SK-N-SH treated with all-trans-retinoic acid at 6 μM for 48 hours (cell line): ENCODE results near the gene ENO4.

Experiments used
- BACH2 ChIP-seq: fragments of 250-450 bp; sonication (Bioruptor Pico); IDR thresholded peaks from 2 replicates; pipeline ENCODE4 v1.9.0; 2021; ENCODE audit warnings: mild to moderate bottlenecking, borderline replicate concordance
- ESRRG ChIP-seq: fragments of 250-450 bp; sonication (Bioruptor Pico); IDR thresholded peaks from 2 replicates; pipeline ENCODE4 v1.6.1; 2021; ENCODE audit warnings: mild to moderate bottlenecking
- ZC3H10 ChIP-seq: fragments of 250-450 bp; sonication (Bioruptor Pico); IDR thresholded peaks from 2 replicates; pipeline ENCODE4 v1.5.1; 2021; ENCODE audit warnings: mild to moderate bottlenecking, moderate library complexity
- ZFP3 ChIP-seq: fragments of 250-450 bp; sonication (Bioruptor Pico); IDR thresholded peaks from 2 replicates; pipeline ENCODE4 v1.5.0; 2020; ENCODE audit warnings: mild to moderate bottlenecking, moderate library complexity
- TF ChIP-seq, protein P1 (sequence below): fragments of 250-450 bp; sonication (Bioruptor Pico); IDR thresholded peaks from 2 replicates; pipeline ENCODE4 v1.5.0; 2020; ENCODE audit warnings: mild to moderate bottlenecking, moderate library complexity
- TF ChIP-seq, protein P2 (sequence below): fragments of 250-450 bp; sonication (Bioruptor Pico); IDR thresholded peaks from 2 replicates; pipeline ENCODE4 v1.8.0; 2020; ENCODE audit warnings: mild to moderate bottlenecking, moderate library complexity, borderline replicate concordance
- TF ChIP-seq, protein P3 (sequence below): fragments of 250-450 bp; sonication (Bioruptor Pico); IDR thresholded peaks from 2 replicates; pipeline ENCODE4 v1.8.0; 2021; ENCODE audit warnings: low read depth, mild to moderate bottlenecking, moderate library complexity, borderline replicate concordance

GRCh38 chr10:116849248-116850057 lies at the start of gene ENO4:
- TF ChIP-seq BACH2 (CRISPR knock-in tag) (no peak), ZC3H10 (CRISPR knock-in tag) (no peak), ZFP3 (CRISPR knock-in tag) (no peak), ESRRG (no peak)
- TF ChIP-seq, protein P1, sequence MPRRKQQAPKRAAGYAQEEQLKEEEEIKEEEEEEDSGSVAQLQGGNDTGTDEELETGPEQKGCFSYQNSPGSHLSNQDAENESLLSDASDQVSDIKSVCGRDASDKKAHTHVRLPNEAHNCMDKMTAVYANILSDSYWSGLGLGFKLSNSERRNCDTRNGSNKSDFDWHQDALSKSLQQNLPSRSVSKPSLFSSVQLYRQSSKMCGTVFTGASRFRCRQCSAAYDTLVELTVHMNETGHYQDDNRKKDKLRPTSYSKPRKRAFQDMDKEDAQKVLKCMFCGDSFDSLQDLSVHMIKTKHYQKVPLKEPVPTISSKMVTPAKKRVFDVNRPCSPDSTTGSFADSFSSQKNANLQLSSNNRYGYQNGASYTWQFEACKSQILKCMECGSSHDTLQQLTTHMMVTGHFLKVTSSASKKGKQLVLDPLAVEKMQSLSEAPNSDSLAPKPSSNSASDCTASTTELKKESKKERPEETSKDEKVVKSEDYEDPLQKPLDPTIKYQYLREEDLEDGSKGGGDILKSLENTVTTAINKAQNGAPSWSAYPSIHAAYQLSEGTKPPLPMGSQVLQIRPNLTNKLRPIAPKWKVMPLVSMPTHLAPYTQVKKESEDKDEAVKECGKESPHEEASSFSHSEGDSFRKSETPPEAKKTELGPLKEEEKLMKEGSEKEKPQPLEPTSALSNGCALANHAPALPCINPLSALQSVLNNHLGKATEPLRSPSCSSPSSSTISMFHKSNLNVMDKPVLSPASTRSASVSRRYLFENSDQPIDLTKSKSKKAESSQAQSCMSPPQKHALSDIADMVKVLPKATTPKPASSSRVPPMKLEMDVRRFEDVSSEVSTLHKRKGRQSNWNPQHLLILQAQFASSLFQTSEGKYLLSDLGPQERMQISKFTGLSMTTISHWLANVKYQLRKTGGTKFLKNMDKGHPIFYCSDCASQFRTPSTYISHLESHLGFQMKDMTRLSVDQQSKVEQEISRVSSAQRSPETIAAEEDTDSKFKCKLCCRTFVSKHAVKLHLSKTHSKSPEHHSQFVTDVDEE (CRISPR knock-in tag) = no peak
- TF ChIP-seq, protein P2, sequence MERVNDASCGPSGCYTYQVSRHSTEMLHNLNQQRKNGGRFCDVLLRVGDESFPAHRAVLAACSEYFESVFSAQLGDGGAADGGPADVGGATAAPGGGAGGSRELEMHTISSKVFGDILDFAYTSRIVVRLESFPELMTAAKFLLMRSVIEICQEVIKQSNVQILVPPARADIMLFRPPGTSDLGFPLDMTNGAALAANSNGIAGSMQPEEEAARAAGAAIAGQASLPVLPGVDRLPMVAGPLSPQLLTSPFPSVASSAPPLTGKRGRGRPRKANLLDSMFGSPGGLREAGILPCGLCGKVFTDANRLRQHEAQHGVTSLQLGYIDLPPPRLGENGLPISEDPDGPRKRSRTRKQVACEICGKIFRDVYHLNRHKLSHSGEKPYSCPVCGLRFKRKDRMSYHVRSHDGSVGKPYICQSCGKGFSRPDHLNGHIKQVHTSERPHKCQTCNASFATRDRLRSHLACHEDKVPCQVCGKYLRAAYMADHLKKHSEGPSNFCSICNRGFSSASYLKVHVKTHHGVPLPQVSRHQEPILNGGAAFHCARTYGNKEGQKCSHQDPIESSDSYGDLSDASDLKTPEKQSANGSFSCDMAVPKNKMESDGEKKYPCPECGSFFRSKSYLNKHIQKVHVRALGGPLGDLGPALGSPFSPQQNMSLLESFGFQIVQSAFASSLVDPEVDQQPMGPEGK (CRISPR knock-in tag) = no peak
- TF ChIP-seq, protein P3, sequence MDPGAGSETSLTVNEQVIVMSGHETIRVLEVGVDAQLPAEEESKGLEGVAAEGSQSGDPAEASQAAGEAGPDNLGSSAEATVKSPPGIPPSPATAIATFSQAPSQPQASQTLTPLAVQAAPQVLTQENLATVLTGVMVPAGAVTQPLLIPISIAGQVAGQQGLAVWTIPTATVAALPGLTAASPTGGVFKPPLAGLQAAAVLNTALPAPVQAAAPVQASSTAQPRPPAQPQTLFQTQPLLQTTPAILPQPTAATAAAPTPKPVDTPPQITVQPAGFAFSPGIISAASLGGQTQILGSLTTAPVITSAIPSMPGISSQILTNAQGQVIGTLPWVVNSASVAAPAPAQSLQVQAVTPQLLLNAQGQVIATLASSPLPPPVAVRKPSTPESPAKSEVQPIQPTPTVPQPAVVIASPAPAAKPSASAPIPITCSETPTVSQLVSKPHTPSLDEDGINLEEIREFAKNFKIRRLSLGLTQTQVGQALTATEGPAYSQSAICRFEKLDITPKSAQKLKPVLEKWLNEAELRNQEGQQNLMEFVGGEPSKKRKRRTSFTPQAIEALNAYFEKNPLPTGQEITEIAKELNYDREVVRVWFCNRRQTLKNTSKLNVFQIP (CRISPR knock-in tag) = no peak
